GM19025 (cell line): ENCODE data around the gene ADAMTS18.

Experiments used
- ATAC-seq: cut with Tn5 transposase; IDR thresholded peaks from one replicate; pipeline ENCODE4 v1.9.1; 2021; ENCODE audit warnings: mild to moderate bottlenecking, low read depth, moderate library complexity; ENCODE audit not compliant: unreplicated experiment

Gene ADAMTS18

GRCh38 chr16:77396461-77396860 is 38.4 kb downstream of the ADAMTS18 start:
- no peak for ATAC-seq

DNA sequence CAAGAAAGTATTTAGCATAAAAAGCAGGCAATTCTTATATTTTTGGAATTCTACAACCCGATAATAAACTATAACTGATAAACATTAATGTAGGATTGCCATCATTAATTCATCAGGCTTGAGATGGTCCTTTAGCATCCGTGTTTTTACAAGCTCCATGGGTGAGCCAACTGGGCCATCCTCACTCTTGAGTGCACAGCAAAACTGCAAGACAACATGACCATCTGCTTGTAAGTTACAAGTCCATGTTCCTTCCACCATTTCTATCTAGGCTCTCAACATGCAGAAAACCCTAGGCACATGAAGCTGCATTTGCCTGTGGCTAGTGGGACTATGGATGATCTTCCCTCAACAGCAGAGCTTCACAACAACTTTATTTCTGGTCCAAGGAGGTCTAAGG is 40.1 kb downstream of the ADAMTS18 start:
- ATAC-seq, result no peak

DNA sequence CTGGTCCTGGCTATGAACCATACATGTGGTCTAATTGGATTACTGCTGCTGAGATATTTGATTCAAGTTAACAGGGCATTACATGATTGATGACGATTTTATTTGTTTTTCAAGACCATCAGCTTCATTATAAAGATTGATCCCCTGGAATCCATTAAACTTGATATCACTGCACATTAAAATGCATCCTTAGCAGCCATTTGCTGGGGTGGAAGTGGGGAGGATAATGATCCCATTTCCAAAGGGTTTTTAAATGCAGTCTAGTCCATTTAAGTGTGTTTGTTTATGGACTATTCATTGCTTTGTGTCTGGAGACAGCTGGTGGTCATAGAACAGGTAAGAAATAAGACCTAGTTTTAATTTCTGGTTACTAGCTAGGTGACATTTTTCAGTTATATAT is 40.9 kb downstream of the ADAMTS18 start:
- no peak for ATAC-seq

DNA sequence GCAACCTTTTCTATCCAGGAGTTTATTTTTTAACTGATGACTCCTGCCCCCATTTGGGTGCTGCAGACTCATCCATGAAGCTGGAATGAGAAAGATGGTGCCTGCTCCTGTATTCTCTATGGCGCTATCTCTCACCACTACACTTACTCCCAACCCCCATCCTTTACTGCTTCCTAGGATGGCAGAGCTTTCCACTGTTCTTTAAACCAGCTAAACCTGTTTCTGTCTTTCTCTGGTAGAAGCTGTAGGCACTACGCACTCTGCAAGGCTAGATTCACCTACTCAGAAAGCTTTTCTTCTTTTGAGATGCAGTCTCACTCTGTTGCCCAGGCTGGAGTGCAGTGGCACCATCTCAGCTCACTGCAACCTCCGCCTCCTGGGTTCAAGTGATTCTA is 47.0 kb downstream of the ADAMTS18 start:
- no peak for ATAC-seq

DNA sequence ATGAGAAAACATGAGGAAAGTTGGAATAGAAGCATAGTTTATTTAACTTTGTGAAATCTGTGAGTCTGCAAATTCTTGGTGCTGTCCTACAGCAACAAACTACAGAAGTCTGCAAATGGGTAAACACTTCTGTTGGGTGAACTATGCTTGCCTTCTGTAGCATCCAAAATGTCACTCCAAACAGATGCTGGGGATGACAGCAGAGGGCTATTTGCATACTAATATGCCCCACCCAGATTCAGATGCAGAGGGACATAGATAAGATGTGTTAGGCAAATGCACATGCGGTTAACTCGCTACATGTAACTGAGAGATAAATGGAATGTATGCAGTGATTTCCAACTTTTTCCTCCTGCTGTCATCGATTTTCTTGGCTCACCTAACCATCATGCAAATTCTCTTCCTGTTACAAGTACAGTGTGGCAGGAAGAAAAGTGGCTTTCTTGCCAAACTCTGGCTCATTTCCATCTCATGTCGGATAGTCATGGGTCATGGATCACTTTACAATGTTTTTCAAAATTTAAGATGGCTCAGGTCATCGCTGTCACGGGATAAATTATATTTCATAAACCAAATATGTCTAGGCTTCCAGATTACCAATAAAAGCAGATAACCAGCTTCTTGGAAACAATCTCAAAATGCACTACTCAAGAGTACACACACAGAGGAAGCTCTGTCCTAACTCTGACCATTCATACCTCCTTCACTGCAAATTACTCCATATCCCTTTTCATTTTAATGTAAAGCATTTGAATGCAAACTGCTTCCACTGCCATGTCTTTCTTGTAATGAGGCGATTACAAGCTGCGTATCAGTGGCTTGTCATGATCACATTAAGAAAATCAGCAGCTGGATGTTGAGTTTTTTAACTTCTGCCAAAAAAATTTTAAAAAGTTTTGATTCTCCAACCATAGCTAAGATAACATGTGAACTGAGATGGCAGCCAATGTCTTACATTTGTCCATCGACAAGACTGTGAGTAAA is 47.7 kb downstream of the ADAMTS18 start:
- no peak for ATAC-seq

DNA sequence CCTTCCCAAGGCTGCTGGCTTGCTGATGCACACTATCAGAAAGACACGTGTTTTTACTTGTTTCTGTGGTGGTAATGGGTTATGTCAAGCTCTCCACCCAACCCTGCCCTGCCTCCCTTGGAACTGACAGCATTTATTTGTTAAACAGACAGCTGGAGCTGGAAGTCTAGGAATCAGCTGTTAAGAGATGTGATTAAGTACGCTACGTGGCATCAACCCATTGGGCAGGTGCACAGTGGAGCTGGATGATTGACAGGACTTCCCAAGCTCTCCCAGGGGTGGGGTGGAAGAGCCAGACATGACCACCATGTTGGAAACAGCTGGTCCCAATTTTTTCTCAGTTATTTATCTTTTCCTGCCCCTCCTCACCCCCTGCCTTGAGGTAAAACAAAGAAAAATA is 49.4 kb downstream of the ADAMTS18 start:
- no peak for ATAC-seq

GRCh38 chr16:77383606-77384187 is 51.1 kb downstream of the ADAMTS18 start:
- ATAC-seq, result no peak

DNA sequence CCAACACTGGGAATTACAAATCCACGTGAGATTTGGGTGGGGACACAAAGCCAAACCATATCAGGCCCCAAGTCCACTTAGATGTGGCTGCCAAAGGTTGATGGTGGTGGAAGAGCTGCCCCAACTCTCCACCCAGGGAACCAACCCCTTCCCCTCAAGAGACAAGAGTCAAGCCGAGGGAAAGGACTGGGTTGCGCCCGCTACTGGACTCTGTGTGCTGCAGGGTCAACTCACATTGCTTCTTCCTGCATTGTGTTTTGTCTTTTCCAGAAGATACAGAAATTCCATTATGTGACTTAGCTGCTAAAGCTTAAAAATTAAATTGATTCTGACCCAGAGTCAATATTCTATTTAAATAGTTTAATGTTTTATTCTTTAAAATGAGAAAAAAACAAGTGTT is 58.5 kb downstream of the ADAMTS18 start:
- no peak for ATAC-seq

- ATAC-seq, result no peak
Measured at GRCh38 chr16:77375396-77375795, 59.4 kb downstream of the ADAMTS18 start.

DNA sequence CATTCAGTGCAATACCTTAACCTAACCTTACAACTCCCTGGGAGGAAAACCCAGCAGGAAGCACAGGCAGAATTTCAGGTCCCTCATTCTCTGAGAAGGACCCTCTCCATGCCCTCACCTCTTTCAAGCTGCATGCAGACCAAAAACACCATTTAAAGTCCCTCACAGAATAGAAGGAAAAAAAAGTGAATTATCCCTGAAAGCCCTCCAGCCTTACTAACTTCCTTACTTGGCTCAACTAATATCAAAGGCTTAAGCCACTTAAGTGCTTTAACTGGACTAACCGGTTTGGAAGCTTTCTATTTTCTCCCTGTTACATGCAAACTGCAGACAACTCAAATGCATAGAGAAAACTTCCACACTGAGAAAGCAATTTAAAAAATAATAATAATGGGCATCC is 60.5 kb downstream of the ADAMTS18 start:
- no peak for ATAC-seq

- no peak for ATAC-seq
Measured at GRCh38 chr16:77373726-77374125, 61.1 kb downstream of the ADAMTS18 start.

- ATAC-seq, result no peak
Measured at GRCh38 chr16:77364770-77365169, 70.1 kb downstream of the ADAMTS18 start.

DNA sequence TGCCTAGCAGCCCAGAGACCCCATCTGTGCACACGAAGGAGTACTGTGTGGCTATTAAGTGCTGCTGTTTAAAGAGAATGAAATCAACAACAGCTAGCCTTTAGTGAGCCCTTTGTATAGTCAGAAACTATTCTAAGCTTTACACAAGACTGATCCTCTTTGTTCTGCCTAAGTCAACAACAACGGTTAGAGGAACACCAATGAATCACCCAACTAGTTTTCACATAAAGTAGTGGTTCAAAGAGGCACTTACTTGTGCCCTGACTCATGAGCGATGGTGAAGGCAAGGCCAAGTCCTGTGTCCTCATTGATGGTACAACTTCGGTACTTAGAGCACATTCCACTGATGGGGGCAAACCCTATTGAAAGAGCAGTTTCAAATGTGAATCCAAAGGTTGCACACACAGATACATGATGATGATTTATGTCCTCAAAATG is 75.8 kb downstream of the ADAMTS18 start:
- no peak for ATAC-seq

GRCh38 chr16:77353587-77354263 is 81.1 kb downstream of the ADAMTS18 start:
- ATAC-seq, result no peak

DNA sequence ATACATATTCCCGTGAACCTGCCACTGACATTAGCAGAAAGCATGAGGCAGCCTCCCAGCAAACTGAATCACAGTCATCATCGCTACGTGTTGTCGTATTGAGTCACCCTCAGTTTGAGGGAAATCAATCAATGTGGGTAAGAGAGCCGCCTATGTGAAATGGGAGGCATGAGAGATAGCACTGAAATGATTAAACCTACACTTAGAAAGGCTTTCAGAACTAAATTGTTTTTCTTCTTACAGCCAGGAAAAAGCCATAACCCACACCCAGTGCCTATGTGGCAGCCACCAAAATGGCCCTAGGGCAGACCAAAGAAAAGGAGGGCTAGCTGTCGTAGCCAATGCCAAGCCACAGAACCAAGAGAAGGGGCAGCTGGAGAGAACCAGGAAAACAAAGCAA is 90.5 kb downstream of the ADAMTS18 start:
- ATAC-seq, result no peak

GRCh38 chr16:77336637-77337036 is 98.2 kb downstream of the ADAMTS18 start:
- ATAC-seq, result no peak

GRCh38 chr16:77335652-77336234 is 99.1 kb downstream of the ADAMTS18 start:
- ATAC-seq, result no peak

- ATAC-seq, result no peak
Measured at GRCh38 chr16:77332792-77333191, 102.0 kb downstream of the ADAMTS18 start.

DNA sequence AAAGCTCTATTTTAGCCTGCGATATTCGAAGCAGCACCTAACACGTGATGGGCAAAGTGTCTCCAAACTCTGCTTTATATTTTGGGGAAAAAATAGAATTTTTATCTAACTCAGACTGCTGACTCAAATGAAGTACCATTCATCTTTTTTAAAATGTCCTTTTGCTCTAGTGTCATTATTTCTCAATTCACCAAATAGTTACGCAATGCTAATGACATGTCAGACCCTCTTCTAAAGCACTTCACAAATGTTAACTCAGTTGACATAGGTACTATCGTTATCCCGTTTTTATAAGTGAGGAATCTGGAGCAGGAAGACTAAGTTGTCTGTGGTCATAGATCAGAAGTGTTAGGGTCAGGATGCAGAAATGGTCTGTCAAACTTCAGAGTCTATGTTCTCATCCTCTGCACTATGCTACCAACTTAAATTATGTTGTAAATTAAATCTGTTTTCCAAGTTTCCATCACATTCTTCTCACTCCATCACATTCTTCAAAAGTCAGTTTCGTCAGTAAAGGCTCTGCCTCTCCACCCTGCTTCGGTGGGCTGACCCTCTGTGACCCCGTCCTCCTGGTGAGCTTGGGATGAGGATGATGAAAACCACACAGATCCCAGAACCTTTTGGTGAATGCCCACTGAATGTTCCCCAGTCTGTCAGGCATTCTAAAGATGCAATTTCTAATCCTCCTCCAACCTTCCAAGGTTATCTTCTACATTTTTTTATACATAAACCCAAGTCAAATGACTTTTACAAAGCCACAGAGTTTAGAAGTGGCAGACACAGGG is 102.8 kb downstream of the ADAMTS18 start:
- ATAC-seq, result no peak

DNA sequence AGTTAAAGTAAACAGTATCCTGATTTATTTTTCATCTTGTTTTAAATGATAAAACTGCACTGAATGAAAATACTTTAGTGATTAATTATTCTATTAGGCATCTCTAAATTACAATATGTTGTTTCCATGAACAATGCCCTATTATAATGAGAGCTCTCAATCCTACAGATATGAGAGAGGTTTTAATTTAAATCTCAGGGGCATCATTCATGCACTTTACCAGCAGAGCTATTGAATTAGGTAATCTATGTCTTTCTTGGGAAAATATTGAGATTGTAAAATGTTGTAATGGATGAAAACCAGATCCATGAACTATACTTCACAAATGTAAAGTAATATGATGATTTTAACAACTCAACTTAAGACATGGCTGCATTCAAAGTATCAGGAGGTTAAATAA is 103.8 kb downstream of the ADAMTS18 start:
- ATAC-seq, result no peak
